Cortex of kidney (tissue), 1 donor: ENCODE measurements around the gene NCK2.

Experiments
- DNase-seq: peaks from one replicate; lab custom pipeline; 2025; lab: John Stamatoyannopoulos, UW

NCK2 gene

GRCh38 chr2:105813405-105813804 lies 68.7 kb downstream of the NCK2 start:
- DNase-seq, result no peak

GRCh38 chr2:105814291-105814940 lies 69.7 kb downstream of the NCK2 start:
- DNase-seq, result no peak

GRCh38 chr2:105815401-105815800 lies 70.7 kb downstream of the NCK2 start:
- DNase-seq, result no peak

- no peak for DNase-seq
Measured at GRCh38 chr2:105820151-105820550, 75.4 kb downstream of the NCK2 start.

DNA sequence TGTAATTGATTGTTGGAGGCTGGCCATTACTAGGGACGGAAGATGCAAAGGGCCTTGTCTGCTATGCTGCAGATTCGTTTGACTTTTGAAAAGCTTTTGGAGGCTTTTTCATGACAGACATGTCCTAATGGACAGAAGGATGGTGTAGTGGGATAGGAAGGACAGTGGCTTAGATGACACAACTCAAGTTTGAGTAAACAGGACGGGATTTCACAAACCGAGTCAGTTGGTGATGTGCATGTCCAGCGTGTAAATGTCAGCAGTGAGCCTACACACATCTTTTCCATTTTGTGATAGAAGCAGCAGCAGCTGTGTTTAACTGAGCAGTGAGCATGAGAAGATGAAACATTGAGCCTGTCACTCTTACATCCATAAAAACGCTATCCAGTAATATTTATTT lies 76.0 kb downstream of the NCK2 start:
- no peak for DNase-seq

GRCh38 chr2:105821428-105822125 lies 76.9 kb downstream of the NCK2 start:
- DNase-seq, result no peak

- no peak for DNase-seq
Measured at GRCh38 chr2:105822186-105822585, 77.5 kb downstream of the NCK2 start.

GRCh38 chr2:105824446-105824845 lies 79.7 kb downstream of the NCK2 start:
- DNase-seq, result no peak

GRCh38 chr2:105827351-105828096 lies 82.8 kb downstream of the NCK2 start:
- DNase-seq, result no peak

DNA sequence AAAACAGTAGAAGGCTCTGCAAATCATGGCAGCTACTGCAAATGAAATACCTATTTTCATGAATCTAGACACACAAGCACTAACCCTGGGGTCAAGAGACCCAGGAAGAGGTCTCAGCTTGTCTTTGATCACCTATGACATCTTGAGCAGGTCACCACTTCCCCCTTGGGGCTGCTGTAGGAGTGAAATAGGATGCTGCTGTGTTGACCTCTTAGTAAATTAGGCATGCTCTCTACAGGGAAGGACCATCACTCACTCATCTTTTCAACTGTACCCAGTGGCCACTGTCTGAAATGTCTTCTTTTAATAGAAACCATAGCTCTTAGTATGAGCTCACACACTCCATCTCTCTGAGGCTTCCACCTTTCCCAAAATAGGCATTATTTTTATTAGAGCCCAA lies 83.8 kb downstream of the NCK2 start:
- DNase-seq, result no peak

DNA sequence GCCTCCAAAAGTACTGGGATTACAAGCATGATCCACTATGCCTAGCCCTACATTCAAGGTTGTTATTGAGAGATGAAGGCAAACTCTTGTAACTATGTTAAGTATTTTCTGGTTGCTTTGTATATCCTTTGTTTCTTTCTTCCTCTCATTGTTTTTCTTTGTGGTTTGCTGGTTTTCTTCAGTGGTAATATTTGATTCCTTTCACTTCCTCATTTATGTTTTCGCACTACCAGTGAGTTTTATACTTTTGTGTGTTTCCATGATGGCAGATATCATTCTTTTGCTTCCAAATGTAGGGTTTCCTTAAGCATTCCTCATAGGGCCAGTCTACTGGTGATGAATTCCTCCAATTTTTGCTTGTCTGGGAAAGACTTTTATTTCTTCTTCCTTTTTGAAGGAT lies 90.2 kb downstream of the NCK2 start:
- no peak for DNase-seq

- DNase-seq, result no peak
Measured at GRCh38 chr2:105836341-105836740, 91.6 kb downstream of the NCK2 start.

- DNase-seq, result no peak
Measured at GRCh38 chr2:105836840-105837692, 92.4 kb downstream of the NCK2 start.

GRCh38 chr2:105839793-105840192 lies 95.1 kb downstream of the NCK2 start:
- DNase-seq, result no peak

- no peak for DNase-seq
Measured at GRCh38 chr2:105840933-105841332, 96.2 kb downstream of the NCK2 start.

DNA sequence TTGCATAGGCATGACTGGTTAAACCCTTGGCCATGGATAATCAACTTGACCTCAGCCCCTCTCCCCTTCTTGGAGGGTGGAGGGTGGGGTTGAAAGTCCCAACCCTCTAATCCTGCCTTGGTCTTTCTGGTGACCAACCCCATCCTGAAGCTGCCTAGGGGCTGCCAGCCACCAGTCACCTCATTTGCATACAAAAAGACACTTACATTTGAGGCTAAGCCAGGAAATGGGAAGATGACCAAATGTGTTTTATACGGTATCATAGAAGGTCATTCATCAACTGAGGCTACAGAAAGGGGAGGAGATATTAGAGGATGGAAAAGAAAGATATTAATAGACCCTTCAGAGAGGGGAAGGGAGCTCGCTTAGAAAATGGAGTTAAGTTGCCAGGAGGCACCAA lies 96.8 kb downstream of the NCK2 start:
- DNase-seq, result no peak

GRCh38 chr2:105842555-105842954 lies 97.8 kb downstream of the NCK2 start:
- no peak for DNase-seq

DNA sequence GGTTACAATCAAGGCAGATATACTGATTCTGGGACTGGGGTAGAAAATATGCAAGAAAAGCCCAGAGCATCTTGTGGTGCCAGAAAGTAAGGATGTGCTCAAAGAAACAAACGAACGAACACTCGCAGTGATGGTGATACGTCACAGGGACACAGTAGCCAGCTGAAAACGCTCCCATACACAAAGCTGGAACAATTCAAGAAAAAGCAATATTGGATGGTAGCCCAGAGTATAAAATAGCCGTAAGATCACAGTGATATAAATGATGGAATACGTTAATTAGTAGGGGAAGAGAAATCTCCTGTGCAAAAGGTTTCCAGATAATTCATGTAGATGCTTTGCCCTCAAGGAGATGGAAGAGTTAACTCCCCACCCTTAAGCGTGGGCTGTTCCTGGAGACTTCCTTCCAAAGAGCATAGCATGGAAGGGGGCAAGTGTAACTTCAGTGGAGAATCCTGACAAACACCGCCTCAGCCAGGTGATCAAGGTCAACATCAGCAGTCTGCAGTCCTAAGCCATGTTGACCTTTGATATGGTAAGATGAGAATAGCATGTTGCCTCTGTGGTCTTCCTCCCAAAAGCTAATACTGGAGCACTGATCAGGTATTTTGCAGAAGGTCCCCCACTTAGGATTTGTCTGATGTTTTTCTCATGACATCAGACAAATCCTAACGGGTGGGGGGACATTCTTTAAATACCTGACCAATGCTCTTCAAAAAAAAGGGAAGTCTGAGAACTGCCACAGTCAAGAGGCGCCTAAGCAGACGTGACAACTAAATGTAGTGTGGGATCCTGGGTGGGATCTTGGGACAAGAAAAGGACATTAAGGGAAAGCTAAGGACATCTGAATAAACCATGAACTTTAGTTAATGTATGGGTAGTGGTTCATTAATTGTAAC lies 99.0 kb downstream of the NCK2 start:
- DNase-seq, result no peak

GRCh38 chr2:105845976-105846375 lies 101.3 kb downstream of the NCK2 start:
- DNase-seq, result no peak

- no peak for DNase-seq
Measured at GRCh38 chr2:105847056-105847455, 102.3 kb downstream of the NCK2 start.

DNA sequence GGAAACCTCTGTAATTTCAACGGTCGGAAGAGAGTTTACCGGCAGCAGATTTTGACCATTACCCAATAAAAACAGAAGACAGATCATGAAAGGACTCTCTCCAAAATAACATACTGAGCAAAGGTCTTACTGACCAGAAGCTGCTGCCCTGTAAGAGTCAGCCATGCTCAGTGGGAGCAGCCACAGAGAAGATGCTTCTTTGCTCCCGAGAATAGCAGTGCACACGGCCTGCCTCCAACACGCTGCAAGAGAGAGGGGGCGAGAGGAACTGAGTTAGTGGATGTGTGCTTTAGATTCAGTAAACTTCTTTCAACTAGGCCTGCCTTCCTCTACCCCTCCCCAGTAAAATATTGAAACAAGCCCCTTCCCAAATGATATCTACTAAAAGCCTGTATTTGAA lies 103.7 kb downstream of the NCK2 start:
- DNase-seq, result no peak
